ENCODE measurements around the gene MST1R. TPM values are rescaled to one million over a fixed set of nuclear protein-coding genes. Genes with fewer than 3 reads are reported as not detected.

MST1R gene
- total RNA-seq, 1 donor, result under 0.01 TPM

- no peak for DNase-seq (ENCODE audit: low read depth)
- no peak overlapping the region for H3K4me3 ChIP-seq (ENCODE audit: low read depth, low read length)
- TF ChIP-seq, protein P1, sequence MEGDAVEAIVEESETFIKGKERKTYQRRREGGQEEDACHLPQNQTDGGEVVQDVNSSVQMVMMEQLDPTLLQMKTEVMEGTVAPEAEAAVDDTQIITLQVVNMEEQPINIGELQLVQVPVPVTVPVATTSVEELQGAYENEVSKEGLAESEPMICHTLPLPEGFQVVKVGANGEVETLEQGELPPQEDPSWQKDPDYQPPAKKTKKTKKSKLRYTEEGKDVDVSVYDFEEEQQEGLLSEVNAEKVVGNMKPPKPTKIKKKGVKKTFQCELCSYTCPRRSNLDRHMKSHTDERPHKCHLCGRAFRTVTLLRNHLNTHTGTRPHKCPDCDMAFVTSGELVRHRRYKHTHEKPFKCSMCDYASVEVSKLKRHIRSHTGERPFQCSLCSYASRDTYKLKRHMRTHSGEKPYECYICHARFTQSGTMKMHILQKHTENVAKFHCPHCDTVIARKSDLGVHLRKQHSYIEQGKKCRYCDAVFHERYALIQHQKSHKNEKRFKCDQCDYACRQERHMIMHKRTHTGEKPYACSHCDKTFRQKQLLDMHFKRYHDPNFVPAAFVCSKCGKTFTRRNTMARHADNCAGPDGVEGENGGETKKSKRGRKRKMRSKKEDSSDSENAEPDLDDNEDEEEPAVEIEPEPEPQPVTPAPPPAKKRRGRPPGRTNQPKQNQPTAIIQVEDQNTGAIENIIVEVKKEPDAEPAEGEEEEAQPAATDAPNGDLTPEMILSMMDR (IDR thresholded peaks at IDR 0.05; ENCODE audit: insufficient read depth, low read depth, low read length), result no peak
These were observed 27.2 kb upstream of the MST1R start for GRCh38 chr3:49930922-49931321.

DNA sequence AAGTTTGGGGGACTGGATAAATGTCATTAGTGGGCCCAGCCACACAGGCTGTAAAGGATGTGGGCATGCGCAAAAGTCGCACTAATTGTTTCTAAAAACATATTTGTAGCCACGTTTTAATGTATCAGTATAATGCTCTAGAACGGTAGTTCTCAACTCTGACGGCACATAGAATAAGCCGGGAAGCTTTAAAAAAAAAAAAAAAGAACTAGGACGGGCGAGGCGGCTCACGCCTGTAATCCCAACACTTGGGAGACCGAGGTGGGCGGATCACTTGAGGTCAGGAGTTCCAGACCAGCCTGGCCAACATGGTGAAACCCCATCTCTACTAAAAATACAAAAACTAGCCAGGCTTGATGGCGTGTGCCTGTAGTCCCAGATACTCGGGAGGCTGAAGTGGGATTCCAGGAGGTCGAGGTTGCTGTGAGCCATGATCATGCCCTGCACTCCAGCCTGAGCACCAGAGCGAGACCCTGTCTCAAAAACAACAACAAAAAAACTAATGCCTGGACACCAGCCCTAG, 26.6 kb upstream of the MST1R start:
- H3K4me3 ChIP-seq (ENCODE audit: low read depth, low read length), result peak overlapping the region; percentile 92
- TF ChIP-seq, protein P1 (IDR thresholded peaks at IDR 0.05; ENCODE audit: insufficient read depth, low read depth, low read length), result no peak
- no peak for DNase-seq (ENCODE audit: low read depth)

GRCh38 chr3:49929291-49930167, 25.9 kb upstream of the MST1R start, which contains the start of gene MON1A:
Gene MON1A (minus strand): TSS chr3:49929811. CDS start chr3:49913346, 16,465 bp downstream.
- peak within 1 kb of the TSS; percentile 92 for H3K4me3 ChIP-seq (ENCODE audit: low read depth, low read length)
- DNase-seq (ENCODE audit: low read depth), result peak; percentile 95
- TF ChIP-seq, protein P1 (IDR thresholded peaks at IDR 0.05; ENCODE audit: insufficient read depth, low read depth, low read length), result peak; percentile 18

- TF ChIP-seq, protein P1 (IDR thresholded peaks at IDR 0.05; ENCODE audit: insufficient read depth, low read depth, low read length), result no peak
- no peak overlapping the region for H3K4me3 ChIP-seq (ENCODE audit: low read depth, low read length)
- no peak for DNase-seq (ENCODE audit: low read depth)
These were observed 24.9 kb upstream of the MST1R start for GRCh38 chr3:49928481-49929017.

DNA sequence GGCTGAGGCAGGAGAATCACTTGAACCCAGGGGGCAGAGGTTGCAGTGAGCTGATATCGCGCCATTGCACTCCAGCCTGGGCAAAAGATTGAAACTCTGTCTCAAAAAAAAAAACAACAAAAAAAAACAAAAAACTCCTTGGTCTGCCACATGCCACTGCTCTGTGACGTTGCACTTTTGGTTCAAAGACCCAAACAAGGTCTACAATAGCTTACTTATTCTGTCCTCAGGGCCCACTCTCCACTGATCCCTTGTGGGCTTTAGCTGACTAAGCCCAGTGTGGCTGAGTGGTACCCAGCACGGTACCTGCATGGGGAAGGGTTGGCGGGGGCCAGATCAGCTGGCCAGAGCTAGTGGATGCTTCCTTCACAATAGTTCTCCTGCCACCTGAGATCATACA, 24.1 kb upstream of the MST1R start:
- TF ChIP-seq, protein P1 (IDR thresholded peaks at IDR 0.05; ENCODE audit: insufficient read depth, low read depth, low read length), result no peak
- H3K4me3 ChIP-seq (ENCODE audit: low read depth, low read length), result no peak overlapping the region
- no peak for DNase-seq (ENCODE audit: low read depth)

DNA sequence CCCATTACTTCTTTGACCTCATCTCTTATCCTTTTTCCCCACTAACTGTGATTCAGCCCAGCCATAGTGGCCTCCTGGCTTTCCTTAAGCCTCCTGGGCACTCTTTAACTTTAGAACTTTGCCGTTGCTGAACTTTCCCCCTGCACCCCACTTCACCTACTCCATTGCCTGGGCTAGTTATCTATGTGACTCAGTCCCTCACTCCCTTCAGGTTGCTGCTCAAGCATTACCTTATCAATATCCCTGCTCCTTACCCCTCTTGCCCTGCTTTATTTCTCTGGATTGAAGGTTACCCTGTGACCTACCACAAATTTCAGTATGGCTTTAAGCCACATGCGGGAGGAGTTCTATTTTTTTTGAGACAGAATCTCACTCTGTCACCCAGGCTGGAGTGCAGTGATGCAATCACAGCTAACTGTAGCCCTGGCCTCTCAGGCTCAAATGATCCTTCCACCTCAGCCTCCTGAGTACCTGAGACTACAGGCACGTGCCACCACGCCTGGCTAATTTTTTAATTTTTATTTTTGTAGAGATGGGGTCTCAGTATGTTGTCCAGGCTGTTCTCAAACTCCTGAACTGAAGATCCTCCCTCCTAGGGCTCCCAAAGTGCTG, 22.6 kb upstream of the MST1R start:
- no peak for DNase-seq (ENCODE audit: low read depth)
- TF ChIP-seq, protein P1 (IDR thresholded peaks at IDR 0.05; ENCODE audit: insufficient read depth, low read depth, low read length), result no peak
- H3K4me3 ChIP-seq (ENCODE audit: low read depth, low read length), result no peak overlapping the region

Measured in fibroblast of villous mesenchyme (primary cell).